Panc1 (cell line): Measurements from ENCODE around the gene SCARF1. TPM values are rescaled to one million over a fixed set of nuclear protein-coding genes. Genes with fewer than 3 reads are reported as not detected.

ENCODE experiments used
- ATAC-seq: fragments of 200-7000 bp; cut with Tn5 transposase; 2 replicates; pipeline ENCODE4 v1.9.1; 2020; ENCODE audit warnings: mild to moderate bottlenecking, moderate library complexity
- BruUV-seq: library from RNA; stranded (reverse); fragments of 400-500 nt; replicated peaks from 2 replicates; lab custom pipeline; 2021; lab: Mats Ljungman, UMichigan
- CTCF ChIA-PET: fragments of 300-600 bp; sonication (Branson Sonifier 250); formaldehyde crosslinking; loops from one replicate; lab custom pipeline; 2022; ENCODE audit warnings: antibody characterized with exemption; lab: Charles Lee
- POLR2A ChIA-PET: fragments of 300-600 bp; sonication (Branson Sonifier 250); formaldehyde crosslinking; loops from one replicate; lab custom pipeline; 2022; ENCODE audit warnings: antibody characterized with exemption; lab: Charles Lee
- DNase-seq: peaks from one replicate; pipeline ENCODE4 v3.0.0-alpha.2; 2010; ENCODE audit warnings: low read depth, low spot score
- H3K27ac ChIP-seq: 2 replicates; pipeline ENCODE4 v1.5.1; 2011; ENCODE audit warnings: mild to moderate bottlenecking, low read length, inconsistent platforms
- H3K27me3 ChIP-seq: fragments of 200-500 bp; sonication (Bioruptor generic); 2 replicates; pipeline ENCODE4 v1.6.0; 2014; ENCODE audit warnings: low read length, inconsistent platforms; ENCODE audit not compliant: control insufficient read depth, insufficient read depth
- H3K36me3 ChIP-seq: fragments of 200-500 bp; sonication (Bioruptor generic); 2 replicates; pipeline ENCODE4 v1.5.1; 2014; ENCODE audit warnings: inconsistent platforms, mild to moderate bottlenecking, low read length, moderate library complexity; ENCODE audit not compliant: control insufficient read depth, insufficient read depth
- H3K4me1 ChIP-seq: 2 replicates; pipeline ENCODE4 v1.5.1; 2011; ENCODE audit warnings: inconsistent platforms, mild to moderate bottlenecking, low read length, moderate library complexity; ENCODE audit not compliant: control insufficient read depth, insufficient read depth
- H3K4me3 ChIP-seq, 2 experiments: 2 replicates each; pipeline ENCODE4 v1.5.1; 2011 to 2012; ENCODE audit warnings: low read depth in 2 of 2, low read length in 2 of 2, mild to moderate bottlenecking in 2 of 2, inconsistent platforms in 1 of 2, moderate library complexity in 1 of 2
- H3K9me3 ChIP-seq: fragments of 200-500 bp; sonication (Bioruptor generic); 2 replicates; pipeline ENCODE4 v1.5.1; 2014; ENCODE audit warnings: low read depth, mild to moderate bottlenecking, inconsistent platforms, low read length, moderate library complexity; ENCODE audit not compliant: control insufficient read depth, insufficient read depth
- POLR2AphosphoS5 ChIP-seq: IDR thresholded peaks from 2 replicates; pipeline ENCODE4 v1.6.1; 2012; ENCODE audit warnings: mild to moderate bottlenecking, low read depth, low read length, moderate library complexity
- SIN3A ChIP-seq: IDR thresholded peaks from 2 replicates; pipeline ENCODE4 v1.6.1; 2012; ENCODE audit warnings: low read depth, mild to moderate bottlenecking, low read length, moderate library complexity, borderline replicate concordance; ENCODE audit not compliant: insufficient read depth
- in situ Hi-C: cut with HindIII; loops from 2 replicates; pipeline ENCODE4 v1.10.0; 2016; ENCODE audit warnings: low sequenced_read_pairs, low pct_unique_long_range_greater_than_20kb
- intact Hi-C: fragments of 100-400 bp; cut with micrococcal nuclease; formaldehyde crosslinking; loops from one replicate; pipeline ENCODE4 v1.10.0; 2022; ENCODE audit not compliant: unreplicated experiment
- total RNA-seq: library from RNA; stranded (reverse); gene quantifications from one replicate; pipeline ENCODE4 v1.2.1, GENCODE V29; 2021; ENCODE audit not compliant: unreplicated experiment
- TF ChIP-seq, protein P1 (sequence below): fragments of 450-650 bp; IDR thresholded peaks from 2 replicates; pipeline ENCODE4 v1.5.1; 2017; ENCODE audit warnings: mild to moderate bottlenecking
- TF ChIP-seq, protein P2 (sequence below), 2 experiments: IDR thresholded peaks; 2 replicates each; pipeline ENCODE4 v1.6.1; 2011 to 2012; ENCODE audit warnings: low read depth in 2 of 2, control low read depth in 1 of 2, low read length in 1 of 2, mild to moderate bottlenecking in 1 of 2, moderate library complexity in 1 of 2; ENCODE audit not compliant: insufficient read depth in 1 of 2

The SCARF1 gene
- total RNA-seq, 1 experiment from 2014 or later = 6.6 TPM

DNA sequence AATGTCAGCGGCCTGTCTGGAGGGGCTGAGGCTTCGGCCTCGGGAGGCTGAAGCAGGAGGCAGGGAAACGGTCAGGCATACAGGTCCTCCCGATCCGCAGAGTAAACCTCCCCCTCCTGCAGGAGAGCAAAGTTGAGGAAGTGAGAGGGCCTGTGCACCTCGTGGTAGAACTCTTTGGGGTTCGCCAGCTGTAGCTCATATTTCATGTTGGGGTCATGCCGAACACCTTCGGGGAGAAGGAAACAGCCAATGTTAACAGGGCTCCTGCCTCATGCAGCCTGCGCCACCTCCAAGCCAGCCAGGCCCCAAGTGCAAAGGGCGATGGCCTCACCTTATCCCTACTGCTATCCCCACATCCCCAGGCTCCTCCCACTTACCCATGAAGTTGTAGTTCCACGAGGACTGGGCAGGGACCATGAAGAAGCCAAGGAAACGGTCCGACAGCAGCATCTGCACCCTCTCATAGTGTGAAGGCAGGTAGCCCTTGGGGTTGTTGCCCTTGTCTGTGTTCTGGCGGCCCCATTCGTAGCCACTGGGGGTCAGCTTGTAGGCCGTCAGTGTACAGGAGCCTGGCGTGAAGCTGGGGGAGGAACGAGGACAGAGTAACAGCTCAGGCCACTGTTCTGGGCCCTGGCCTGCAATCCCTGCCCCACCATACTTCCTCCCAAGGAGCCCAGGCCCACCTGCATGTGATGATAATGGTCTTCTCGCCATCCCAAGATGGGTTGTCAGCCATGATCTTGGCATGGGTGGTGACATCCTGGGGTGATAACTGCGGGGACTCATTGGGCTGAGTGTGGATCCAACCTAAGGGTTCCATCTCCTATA, 5.4 kb upstream of the SCARF1 start:
- TSS peak; percentile 73 for BruUV-seq
- TF ChIP-seq, protein P1, sequence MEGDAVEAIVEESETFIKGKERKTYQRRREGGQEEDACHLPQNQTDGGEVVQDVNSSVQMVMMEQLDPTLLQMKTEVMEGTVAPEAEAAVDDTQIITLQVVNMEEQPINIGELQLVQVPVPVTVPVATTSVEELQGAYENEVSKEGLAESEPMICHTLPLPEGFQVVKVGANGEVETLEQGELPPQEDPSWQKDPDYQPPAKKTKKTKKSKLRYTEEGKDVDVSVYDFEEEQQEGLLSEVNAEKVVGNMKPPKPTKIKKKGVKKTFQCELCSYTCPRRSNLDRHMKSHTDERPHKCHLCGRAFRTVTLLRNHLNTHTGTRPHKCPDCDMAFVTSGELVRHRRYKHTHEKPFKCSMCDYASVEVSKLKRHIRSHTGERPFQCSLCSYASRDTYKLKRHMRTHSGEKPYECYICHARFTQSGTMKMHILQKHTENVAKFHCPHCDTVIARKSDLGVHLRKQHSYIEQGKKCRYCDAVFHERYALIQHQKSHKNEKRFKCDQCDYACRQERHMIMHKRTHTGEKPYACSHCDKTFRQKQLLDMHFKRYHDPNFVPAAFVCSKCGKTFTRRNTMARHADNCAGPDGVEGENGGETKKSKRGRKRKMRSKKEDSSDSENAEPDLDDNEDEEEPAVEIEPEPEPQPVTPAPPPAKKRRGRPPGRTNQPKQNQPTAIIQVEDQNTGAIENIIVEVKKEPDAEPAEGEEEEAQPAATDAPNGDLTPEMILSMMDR = no peak
- TF ChIP-seq, protein P2, sequence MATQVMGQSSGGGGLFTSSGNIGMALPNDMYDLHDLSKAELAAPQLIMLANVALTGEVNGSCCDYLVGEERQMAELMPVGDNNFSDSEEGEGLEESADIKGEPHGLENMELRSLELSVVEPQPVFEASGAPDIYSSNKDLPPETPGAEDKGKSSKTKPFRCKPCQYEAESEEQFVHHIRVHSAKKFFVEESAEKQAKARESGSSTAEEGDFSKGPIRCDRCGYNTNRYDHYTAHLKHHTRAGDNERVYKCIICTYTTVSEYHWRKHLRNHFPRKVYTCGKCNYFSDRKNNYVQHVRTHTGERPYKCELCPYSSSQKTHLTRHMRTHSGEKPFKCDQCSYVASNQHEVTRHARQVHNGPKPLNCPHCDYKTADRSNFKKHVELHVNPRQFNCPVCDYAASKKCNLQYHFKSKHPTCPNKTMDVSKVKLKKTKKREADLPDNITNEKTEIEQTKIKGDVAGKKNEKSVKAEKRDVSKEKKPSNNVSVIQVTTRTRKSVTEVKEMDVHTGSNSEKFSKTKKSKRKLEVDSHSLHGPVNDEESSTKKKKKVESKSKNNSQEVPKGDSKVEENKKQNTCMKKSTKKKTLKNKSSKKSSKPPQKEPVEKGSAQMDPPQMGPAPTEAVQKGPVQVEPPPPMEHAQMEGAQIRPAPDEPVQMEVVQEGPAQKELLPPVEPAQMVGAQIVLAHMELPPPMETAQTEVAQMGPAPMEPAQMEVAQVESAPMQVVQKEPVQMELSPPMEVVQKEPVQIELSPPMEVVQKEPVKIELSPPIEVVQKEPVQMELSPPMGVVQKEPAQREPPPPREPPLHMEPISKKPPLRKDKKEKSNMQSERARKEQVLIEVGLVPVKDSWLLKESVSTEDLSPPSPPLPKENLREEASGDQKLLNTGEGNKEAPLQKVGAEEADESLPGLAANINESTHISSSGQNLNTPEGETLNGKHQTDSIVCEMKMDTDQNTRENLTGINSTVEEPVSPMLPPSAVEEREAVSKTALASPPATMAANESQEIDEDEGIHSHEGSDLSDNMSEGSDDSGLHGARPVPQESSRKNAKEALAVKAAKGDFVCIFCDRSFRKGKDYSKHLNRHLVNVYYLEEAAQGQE (IDR thresholded peaks at IDR 0.05; ENCODE audit: insufficient read depth in 1 of 2, low read depth in 2 of 2, low read length in 1 of 2) = no peak
- TF ChIP-seq SIN3A (no peak), POLR2AphosphoS5 (0 out of 2 replicates have a peak, but pooled peaks have one; percentile 42)
- Histone ChIP-seq H3K4me3 (no peak overlapping the region), H3K27ac (peak overlapping the region; percentile 75), H3K9me3 (no peaks in the 10 kb centered on the region), H3K27me3 (no peaks in the 10 kb centered on the region), H3K36me3 (peaks cover 2% of the 10 kb centered on the region), H3K4me1 (peaks cover 17% of the 10 kb centered on the region)
- ATAC-seq (no peak), DNase-seq (no peak)
- CTCF ChIA-PET = interaction anchor here (0.7 kb wide), 2 partner anchors 18 to 62 kb away, joined by 3 to 5 read pairs; no protein-coding TSS in a partner anchor
- intact Hi-C loops = no loop called here
- POLR2A ChIA-PET = interaction anchor here (0.6 to 0.9 kb wide), 2 partner anchors 12 to 84 kb away, joined by 3 to 4 read pairs; no protein-coding TSS in a partner anchor
- in situ Hi-C loops = no loop called here

DNA sequence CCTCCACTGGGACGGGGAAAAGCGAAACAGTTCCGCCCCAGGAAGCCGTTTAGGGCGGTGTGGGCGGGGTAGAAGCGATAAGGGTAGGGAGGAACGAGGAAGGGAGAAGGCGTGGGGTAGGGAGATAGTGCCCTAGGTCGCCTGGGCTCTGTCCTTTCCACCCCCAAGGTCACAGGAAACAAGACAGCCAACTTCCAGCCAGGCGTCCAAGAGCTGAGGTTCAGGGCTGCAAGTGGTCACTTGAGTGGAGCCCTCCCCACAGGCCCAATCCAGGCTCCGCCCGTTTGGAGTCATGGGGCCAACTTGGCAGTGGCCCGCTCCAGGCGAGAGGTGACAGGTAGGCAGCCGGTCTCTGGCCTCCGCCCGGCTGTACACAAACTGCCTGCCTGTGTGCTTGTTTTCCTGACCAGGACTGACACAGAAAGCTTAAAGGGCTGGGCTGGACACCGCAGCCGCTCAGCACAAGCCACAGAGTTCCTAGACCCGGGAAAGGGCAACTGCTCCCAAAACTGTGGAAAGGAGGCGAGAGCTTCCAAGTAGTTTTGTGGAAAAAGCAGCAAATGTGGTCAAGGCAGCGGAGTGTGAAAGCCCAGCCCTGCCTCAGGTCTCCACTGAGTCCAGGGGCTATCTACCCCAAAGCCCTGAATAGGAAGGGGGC, 4.4 kb upstream of the SCARF1 start, which contains the start of gene RILP:
Gene RILP (minus strand): TSS at position 23 of the 658 bp plus-strand sequence. CDS start 62 bp downstream, outside the sequence.
- ATAC-seq = peak; percentile 77
- Histone ChIP-seq H3K27me3 (no peaks in the 10 kb centered on the region), H3K27ac (peak within 1 kb of the TSS; percentile 75), H3K4me1 (peaks cover 17% of the 10 kb centered on the region), H3K36me3 (peaks cover 2% of the 10 kb centered on the region), H3K4me3 (peak within 1 kb of the TSS; percentile 51 to 53), H3K9me3 (no peaks in the 10 kb centered on the region)
- BruUV-seq = no TSS peak
- ChIA-PET POLR2A (interaction anchor here (0.5 to 0.6 kb wide), 2 partner anchors 17 to 83 kb away, joined by 3 to 4 read pairs; no protein-coding TSS in a partner anchor), CTCF (interaction anchor here (0.7 kb wide), 2 partner anchors 19 to 63 kb away, joined by 3 to 5 read pairs; no protein-coding TSS in a partner anchor)
- intact Hi-C loops = no loop called here
- no peak for DNase-seq
- in situ Hi-C loops = no loop called here
- TF ChIP-seq SIN3A = 0 out of 2 replicates have a peak, but pooled peaks have one; percentile 22
- TF ChIP-seq POLR2AphosphoS5 = peak; percentile 73
- TF ChIP-seq, protein P2 (IDR thresholded peaks at IDR 0.05; ENCODE audit: insufficient read depth in 1 of 2, low read depth in 2 of 2, low read length in 1 of 2) = 0 out of 4 replicates have a peak, but pooled peaks of 1 of the 2 experiments have one; percentile 31
- TF ChIP-seq, protein P1 = no peak
